Breast epithelium (tissue), 3 donors: ENCODE results near the gene CACNA1B.

ENCODE experiments used
- CTCF ChIP-seq, 3 donors: fragments of 450-650 bp; IDR thresholded peaks; one replicate each; pipeline ENCODE4 v1.5.1; 2016 to 2017; ENCODE audit warnings: antibody characterized with exemption in 3 of 3, mild to moderate bottlenecking in 3 of 3, moderate library complexity in 3 of 3
- POLR2A ChIP-seq: fragments of 450-650 bp; IDR thresholded peaks from one replicate; pipeline ENCODE4 v1.6.1; 2016; ENCODE audit warnings: antibody characterized with exemption, mild to moderate bottlenecking, moderate library complexity

GRCh38 chr9:138112791-138113600, 235.4 kb downstream of the CACNA1B start:
- TF ChIP-seq CTCF (IDR thresholded peaks at IDR 0.05) (no peak), POLR2A (no peak)
